ENCODE measurements around the gene CYB5R4.

Gene CYB5R4

DNA sequence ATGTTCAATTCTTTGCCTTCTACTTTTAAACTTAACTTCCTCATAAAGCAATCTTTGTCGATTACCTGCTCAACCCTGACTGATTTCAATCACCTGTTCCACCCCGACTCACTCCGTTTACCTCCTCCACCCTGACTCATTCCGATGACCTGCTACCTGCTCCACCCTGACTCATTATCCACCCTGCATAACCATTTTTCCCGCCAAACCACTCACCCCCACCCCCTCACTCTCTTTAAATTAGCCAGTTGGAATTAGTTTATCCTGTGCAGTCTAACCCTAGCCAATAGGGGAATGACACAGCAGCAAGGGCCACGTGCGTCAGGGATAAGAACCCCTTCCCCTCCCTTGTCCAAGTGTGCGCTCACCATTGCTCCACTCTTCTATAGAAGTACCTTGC lies 117.4 kb downstream of the CYB5R4 start:
- Histone ChIP-seq H3F3A (ENCODE audit: low read depth) (no peaks in the 10 kb centered on the region), H3K4me3 (ENCODE audit: low read length, poor library complexity, severe bottlenecking) (no peak overlapping the region), H3K9ac (ENCODE audit: low read depth, low read length, poor library complexity, severe bottlenecking) (no peak overlapping the region), H3K4me2 (ENCODE audit: low read depth, low read length, poor library complexity, severe bottlenecking) (no peak overlapping the region), H3K4me1 (ENCODE audit: insufficient read depth, low read length, poor library complexity, severe bottlenecking) (no peaks in the 10 kb centered on the region), H3K27me3 (ENCODE audit: insufficient read depth, low read length, poor library complexity, severe bottlenecking) (no peaks in the 10 kb centered on the region), H3K9me3 (ENCODE audit: insufficient read depth, low read depth, low read length) (no peaks in the 10 kb centered on the region; the same call in 1 of the 2 replicates), H3K79me2 (ENCODE audit: insufficient read depth, low read length) (no peaks in the 10 kb centered on the region), H4K20me1 (ENCODE audit: insufficient read depth, low read length, poor library complexity, severe bottlenecking) (no peaks in the 10 kb centered on the region), H3K36me3 (ENCODE audit: insufficient read depth, low read length) (no peaks in the 10 kb centered on the region), H3K9me2 (replicated peaks; ENCODE audit: low read depth, low read length) (no peaks in the 10 kb centered on the region), H2AFZ (ENCODE audit: low read length) (no peak overlapping the region)
- no peak for TF ChIP-seq EZH2phosphoT487 (IDR thresholded peaks at IDR 0.05; ENCODE audit: borderline replicate concordance)
- TF ChIP-seq, protein P1, sequence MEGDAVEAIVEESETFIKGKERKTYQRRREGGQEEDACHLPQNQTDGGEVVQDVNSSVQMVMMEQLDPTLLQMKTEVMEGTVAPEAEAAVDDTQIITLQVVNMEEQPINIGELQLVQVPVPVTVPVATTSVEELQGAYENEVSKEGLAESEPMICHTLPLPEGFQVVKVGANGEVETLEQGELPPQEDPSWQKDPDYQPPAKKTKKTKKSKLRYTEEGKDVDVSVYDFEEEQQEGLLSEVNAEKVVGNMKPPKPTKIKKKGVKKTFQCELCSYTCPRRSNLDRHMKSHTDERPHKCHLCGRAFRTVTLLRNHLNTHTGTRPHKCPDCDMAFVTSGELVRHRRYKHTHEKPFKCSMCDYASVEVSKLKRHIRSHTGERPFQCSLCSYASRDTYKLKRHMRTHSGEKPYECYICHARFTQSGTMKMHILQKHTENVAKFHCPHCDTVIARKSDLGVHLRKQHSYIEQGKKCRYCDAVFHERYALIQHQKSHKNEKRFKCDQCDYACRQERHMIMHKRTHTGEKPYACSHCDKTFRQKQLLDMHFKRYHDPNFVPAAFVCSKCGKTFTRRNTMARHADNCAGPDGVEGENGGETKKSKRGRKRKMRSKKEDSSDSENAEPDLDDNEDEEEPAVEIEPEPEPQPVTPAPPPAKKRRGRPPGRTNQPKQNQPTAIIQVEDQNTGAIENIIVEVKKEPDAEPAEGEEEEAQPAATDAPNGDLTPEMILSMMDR (conservative IDR thresholded peaks at IDR 0.05; ENCODE audit: low read length), result no peak

DNA sequence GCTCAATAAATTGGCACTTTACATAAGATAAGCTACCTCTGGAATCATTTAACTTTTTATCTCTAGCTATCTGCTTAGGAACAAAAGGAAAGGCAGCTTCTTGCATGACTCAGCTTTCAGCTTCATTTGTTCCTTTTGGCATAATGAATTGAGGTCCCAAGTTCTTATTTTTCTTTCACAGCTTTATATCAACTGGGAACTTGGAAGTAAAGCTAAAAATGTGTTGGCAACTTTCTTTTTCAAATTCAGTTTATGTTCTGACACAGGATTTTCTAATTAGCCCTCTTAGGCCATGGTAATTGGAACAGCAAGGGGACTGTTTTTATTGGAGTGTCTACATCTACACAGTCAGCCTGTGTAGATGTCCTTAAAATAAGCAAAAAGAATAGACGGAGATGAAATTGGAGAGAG lies 118.8 kb downstream of the CYB5R4 start:
- Histone ChIP-seq H3K9me3 (ENCODE audit: insufficient read depth, low read depth, low read length) (no peaks in the 10 kb centered on the region), H3K9ac (ENCODE audit: low read depth, low read length, poor library complexity, severe bottlenecking) (no peak overlapping the region), H3K27me3 (ENCODE audit: insufficient read depth, low read length, poor library complexity, severe bottlenecking) (no peaks in the 10 kb centered on the region), H3K9me2 (replicated peaks; ENCODE audit: low read depth, low read length) (no peaks in the 10 kb centered on the region), H3F3A (ENCODE audit: low read depth) (no peaks in the 10 kb centered on the region), H3K4me3 (ENCODE audit: low read length, poor library complexity, severe bottlenecking) (no peak overlapping the region), H2AFZ (ENCODE audit: low read length) (no peak overlapping the region), H3K4me1 (ENCODE audit: insufficient read depth, low read length, poor library complexity, severe bottlenecking) (no peaks in the 10 kb centered on the region), H4K20me1 (ENCODE audit: insufficient read depth, low read length, poor library complexity, severe bottlenecking) (no peaks in the 10 kb centered on the region), H3K79me2 (ENCODE audit: insufficient read depth, low read length) (no peaks in the 10 kb centered on the region), H3K36me3 (ENCODE audit: insufficient read depth, low read length) (no peaks in the 10 kb centered on the region), H3K4me2 (ENCODE audit: low read depth, low read length, poor library complexity, severe bottlenecking) (no peak overlapping the region)
- no peak for TF ChIP-seq EZH2phosphoT487 (IDR thresholded peaks at IDR 0.05; ENCODE audit: borderline replicate concordance)
- TF ChIP-seq, protein P1 (conservative IDR thresholded peaks at IDR 0.05; ENCODE audit: low read length), result no peak

- no peaks in the 10 kb centered on the region for H3K27me3 ChIP-seq (ENCODE audit: insufficient read depth, low read length, poor library complexity, severe bottlenecking)
- H3K9ac ChIP-seq (ENCODE audit: low read depth, low read length, poor library complexity, severe bottlenecking), result no peak overlapping the region
- H2AFZ ChIP-seq (ENCODE audit: low read length), result no peak overlapping the region
- no peak overlapping the region for H3K4me2 ChIP-seq (ENCODE audit: low read depth, low read length, poor library complexity, severe bottlenecking)
- H3K4me1 ChIP-seq (ENCODE audit: insufficient read depth, low read length, poor library complexity, severe bottlenecking), result no peaks in the 10 kb centered on the region
- H3K9me2 ChIP-seq (replicated peaks; ENCODE audit: low read depth, low read length), result no peaks in the 10 kb centered on the region
- TF ChIP-seq, protein P1 (conservative IDR thresholded peaks at IDR 0.05; ENCODE audit: low read length), result no peak
- no peak for TF ChIP-seq EZH2phosphoT487 (IDR thresholded peaks at IDR 0.05; ENCODE audit: borderline replicate concordance)
- no peaks in the 10 kb centered on the region for H3K79me2 ChIP-seq (ENCODE audit: insufficient read depth, low read length)
- H4K20me1 ChIP-seq (ENCODE audit: insufficient read depth, low read length, poor library complexity, severe bottlenecking), result no peaks in the 10 kb centered on the region
- H3F3A ChIP-seq (ENCODE audit: low read depth), result no peaks in the 10 kb centered on the region
- H3K9me3 ChIP-seq (ENCODE audit: insufficient read depth, low read depth, low read length), result no peaks in the 10 kb centered on the region
- no peak overlapping the region for H3K4me3 ChIP-seq (ENCODE audit: low read length, poor library complexity, severe bottlenecking)
- H3K36me3 ChIP-seq (ENCODE audit: insufficient read depth, low read length), result no peaks in the 10 kb centered on the region
These were observed 119.5 kb downstream of the CYB5R4 start for GRCh38 chr6:83978997-83979396.
